NCI-H146 (cell line): ENCODE measurements around the gene HEXIM1.

ENCODE experiments used
- DNase-seq: peaks from one replicate; lab custom pipeline; 2025; lab: John Stamatoyannopoulos, UW

HEXIM1 gene

DNA sequence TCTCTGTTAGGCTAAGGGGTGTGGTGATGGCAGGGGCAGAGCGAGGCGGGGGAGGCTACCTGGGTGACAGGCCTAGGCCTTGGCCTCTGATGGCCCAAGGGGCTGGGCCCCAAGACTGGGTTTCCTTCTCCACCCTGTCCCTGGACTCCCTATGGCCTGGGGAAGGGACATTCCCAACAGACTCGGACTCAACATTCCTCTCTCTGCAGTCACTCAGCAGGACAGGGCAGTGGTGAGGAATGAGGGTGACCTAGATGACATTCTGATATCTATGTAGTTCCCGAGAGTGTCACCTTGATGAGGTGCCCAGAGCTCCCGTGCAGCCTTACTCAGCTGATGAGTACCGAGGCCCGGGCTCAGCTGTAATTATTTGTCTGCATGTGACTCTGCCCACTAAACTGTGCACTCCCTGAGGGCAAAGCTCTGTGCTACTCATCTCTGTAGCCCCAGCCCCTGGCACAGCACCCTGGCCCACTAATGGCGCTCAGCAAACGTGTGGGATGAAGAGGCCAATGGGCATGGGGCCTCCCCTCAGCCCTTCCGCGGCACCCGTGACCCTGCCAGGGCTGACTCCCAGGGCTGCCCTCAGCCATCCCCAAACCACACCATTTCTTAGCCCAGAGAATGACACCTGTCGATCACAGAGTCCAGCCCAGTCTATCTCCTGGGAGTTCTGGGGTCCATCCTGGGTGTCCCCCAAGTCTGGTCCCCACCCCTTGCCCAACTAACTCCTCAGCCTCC, 18.2 kb upstream of the HEXIM1 start:
- no peak for DNase-seq

DNA sequence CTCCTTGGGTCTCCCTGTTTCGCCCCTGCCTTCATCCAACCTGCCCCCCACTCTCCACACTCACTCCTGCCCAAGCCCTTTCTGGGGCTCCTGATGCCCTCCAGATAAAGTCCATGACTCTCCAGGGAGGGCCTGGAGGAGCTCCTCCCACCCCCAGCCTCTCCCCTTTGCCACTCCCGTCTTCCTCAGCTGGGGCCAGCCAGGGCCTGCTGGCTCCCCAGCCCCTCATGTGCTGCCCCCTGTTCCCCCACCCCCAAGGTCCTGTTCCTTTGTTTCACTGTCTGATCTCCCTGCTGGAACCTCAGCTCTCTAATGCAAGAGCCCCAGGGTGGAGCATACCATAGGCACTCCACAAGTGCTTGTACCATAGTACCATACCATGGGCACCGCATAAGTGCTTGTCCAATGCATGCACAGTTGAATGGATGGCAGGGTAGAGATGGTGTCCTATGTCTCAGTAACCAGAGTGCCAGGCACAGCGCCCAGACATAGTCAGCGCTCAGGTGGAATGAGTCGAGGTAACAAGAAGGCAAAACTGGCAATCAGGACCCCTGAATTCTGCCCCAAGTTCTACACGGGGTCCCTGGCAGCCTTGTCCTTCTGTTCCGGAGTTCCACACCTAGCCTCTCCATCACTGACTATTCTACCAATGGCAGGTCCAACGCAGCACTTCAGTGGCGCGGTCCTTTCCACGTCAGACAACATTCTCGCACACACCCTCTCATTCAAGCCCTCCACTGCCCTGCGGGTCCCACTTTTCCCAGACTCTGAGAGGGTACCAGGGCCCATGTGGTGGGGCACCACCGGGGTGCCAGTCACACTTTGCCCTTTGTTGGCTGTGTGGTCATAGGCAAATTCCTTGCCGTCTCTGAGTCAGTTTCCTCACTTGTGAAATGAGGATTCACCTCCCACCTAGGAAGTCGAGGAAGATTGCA, 17.3 kb upstream of the HEXIM1 start:
- DNase-seq = no peak

DNA sequence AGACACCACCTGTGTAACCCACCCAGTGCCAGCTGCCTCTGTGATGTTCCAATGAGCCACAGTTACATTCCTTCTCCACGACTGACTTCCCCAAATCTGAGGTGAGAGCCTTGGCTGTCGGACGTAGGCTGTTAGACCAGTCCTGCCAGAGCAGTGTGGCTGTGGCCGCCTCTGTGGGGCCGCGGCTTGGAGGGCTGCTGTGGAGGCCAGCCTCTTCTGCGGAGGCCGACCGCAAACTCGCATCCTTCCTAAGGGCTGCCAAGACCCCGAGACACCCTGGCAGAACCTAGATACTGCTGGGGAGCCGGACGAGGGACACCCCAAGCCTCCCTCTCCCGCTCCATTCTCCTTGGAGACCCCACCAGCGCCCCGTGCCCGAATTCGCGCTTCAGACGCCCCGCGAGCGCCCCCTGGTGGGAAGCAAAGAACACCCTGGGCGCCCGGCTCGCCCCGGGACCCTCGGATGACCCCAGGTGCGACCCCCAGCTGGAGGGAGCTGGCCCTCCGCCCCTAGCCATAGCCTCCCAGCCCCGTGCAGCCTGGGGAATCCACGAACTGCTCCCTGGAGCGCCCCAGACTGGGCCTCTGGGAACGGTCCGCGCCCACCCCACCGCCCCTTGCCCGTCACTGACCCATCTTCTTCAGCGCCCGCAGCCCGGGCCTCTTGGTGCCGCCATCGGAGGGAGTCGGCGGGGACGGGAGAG, 16.5 kb upstream of the HEXIM1 start:
- no peak for DNase-seq

DNA sequence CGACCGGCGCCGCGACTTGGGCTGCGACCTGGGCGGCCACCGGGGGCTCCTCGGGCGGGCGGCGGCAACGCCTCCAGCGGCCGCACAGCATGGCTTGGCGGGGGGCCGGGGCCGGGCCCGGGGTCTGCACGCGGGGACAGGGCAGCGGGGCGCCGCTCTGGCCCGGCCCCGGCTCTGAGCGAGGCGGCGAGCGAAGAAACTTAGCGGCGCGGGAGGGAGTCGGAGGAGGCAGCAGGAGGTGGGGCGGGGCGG, 16.0 kb upstream of the HEXIM1 start, which contains the start of gene PLCD3:
PLCD3 (minus strand) TSS at position 196 of the 252 bp plus-strand sequence; CDS start at position 91, 105 bp downstream.
- no peak for DNase-seq

DNA sequence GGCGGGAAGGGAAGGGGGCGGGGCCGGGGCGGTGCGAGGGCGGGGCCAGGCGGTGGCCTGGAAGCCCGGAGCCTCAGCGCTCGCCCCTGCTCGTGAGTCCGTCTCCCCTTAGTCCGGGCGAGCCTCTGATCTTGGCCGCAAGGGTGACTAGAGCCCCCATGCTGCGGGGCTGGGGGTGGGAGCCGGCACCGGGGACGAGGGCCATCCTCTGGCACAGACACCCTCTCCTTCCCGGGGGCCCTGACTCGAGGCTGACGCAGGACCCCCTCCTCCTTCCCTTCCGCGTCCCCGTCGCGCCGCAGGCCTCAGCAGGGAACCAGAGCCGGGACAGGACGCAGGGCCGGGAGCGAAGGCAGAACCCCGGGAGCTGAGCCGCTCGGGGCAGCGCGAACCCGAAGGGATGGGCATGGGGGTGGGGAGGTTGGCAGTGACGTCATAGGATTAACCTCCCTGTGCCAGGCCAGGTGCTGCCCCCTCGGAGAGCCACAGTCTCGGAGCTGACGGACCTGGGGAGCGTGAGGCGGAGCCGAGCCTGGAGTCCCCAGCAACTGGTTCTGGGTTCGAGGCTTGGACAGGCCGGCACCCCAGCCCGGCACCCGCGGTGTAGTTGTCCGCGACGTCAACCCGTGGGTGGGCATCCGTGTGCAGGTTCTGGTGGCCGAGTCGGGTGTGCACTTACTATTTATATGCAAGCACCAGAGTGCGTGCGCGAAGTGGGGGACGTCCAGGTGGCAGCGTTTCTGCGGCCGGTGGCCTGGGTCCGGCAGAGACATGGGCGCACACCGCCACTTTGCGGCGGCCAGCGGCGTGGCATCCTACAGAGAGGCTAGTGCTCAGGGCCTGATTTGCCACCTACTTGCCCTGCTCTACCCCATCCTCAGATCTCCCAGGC, 15.5 kb upstream of the HEXIM1 start:
- DNase-seq = peak; percentile 80

DNA sequence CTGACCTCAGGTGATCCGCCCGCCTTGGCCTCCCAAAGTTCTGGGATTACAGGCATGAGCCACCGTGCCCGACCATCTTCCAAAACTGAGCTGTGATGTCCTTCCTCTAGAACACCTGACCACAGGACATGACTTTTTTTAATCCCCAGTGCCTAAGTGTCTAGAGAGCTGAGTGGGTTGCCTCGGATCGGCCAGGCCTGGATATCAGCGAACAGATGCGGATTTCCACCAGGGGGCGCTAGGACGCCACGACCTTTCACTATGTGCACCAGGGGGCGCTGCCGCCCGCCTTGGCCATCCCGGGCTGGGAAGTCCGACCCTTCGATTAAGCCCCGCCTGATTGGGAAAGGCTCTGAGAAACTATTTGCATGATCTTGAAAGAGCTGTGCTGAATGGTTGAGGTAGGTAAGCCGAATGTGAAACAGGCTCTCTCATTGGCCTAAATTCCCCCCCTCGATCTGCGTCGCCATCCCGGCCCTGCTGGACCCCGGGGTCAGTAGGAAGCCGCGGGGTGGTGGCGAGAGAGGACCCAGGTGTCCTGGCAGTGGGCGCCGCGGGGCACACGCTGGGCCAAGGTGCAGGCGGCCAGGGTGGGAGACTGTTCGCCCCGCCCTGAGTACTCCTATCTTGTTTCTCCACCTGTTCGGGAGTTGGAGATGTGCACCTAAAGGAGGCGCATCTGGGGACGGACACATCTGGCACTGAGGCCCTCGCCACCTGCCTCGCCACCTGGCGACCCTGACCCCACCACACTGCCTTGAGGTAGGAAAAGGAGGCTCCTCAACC, 12.9 kb upstream of the HEXIM1 start, which contains the start of gene ACBD4:
ACBD4 (plus strand) TSS at position 496 of the 786 bp plus-strand sequence. CDS start 458 bp downstream, outside the sequence.
- DNase-seq = peak; percentile 98

DNA sequence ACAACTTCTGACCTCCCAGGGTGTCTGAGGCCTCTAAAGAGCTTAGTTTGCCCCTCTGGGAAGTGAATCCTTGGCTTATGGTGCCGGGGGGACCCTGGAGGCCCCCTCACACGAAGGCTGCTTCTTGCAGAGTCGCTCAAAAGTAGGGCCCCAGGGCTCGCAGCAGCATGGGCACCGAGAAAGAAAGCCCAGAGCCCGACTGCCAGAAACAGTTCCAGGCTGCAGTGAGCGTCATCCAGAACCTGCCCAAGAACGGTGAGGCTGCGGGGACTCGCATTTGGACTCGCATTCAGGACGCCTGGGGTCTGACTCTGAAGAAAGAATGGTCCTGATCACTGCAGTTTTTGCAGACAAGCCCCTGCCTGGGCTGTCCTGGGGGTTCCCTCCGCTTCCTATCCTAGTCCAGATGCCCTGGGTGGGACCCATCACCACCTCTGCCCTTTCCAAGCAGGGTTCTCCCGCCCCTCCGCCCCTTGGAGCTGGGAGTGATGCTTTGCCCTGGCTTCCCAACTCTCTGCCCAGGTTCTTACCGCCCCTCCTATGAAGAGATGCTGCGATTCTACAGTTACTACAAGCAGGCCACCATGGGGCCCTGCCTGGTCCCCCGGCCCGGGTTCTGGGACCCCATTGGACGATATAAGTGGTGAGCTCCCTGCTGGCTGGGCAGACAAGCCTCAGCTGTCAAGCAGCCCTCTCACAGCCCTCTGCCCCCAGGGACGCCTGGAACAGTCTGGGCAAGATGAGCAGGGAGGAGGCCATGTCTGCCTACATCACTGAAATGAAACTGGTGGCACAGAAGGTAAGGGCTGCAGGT, 12.1 kb upstream of the HEXIM1 start:
- DNase-seq = no peak

DNA sequence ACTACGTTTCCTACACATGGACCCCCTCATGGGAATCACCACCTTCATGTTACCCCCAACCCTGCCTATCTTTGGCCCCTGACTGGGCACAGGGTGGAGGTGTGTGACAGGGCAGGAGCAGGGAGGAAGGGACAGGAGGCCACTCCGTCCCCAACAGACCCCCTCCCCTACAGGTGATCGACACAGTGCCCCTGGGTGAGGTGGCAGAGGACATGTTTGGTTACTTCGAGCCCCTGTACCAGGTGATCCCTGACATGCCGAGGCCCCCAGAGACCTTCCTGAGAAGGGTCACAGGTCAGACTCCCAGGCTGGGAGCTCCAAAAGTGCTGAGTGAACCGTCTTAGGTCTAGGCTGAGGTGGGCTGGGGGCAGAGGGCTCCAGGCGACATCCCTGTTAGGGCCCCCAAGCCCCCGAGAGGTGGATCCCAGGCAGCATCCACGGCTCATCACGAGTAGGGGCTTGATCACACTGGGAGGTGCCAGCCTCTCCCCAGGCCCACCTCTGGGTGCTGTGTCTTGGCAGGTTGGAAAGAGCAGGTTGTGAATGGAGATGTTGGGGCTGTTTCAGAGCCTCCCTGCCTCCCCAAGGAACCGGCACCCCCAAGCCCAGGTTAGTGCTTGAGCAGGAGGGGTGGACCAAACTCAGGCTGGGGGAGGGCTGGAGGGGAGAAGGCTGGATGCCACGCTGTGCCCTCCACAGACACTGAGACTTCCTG, 11.3 kb upstream of the HEXIM1 start:
- DNase-seq = no peak

DNA sequence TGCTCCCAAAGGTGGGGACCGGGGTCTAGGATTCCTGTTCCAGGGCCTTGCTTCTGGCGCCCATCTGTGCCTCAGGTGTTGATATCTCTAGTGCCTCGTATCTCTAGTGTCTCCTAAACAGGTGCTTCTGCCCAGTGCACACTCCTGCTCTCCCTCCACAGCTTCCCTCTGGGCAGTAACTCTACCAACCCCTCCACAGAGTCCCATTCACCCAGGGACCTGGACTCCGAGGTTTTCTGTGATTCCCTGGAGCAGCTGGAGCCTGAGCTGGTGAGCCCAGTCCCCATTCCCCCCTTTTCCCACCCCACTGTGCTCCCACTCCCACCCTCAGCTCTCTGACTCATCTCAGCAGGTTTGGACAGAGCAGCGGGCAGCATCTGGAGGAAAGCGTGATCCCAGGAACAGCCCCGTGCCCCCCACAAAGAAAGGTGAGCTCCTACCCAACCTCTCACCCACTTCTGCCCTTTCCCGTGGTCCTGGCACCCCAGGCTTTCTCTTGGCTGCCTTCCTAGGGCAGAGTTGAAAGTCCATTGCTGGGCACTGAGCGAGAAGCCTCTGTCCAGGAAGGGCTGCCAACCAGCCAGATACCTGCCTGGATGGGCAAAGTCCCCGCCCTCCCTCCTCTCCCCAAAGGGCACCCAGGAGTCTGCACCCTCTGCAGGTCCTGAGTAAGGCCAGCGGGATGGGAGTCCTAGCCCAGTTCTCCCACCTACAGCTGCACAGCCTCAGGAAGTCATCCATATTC, 10.5 kb upstream of the HEXIM1 start:
- no peak for DNase-seq

DNA sequence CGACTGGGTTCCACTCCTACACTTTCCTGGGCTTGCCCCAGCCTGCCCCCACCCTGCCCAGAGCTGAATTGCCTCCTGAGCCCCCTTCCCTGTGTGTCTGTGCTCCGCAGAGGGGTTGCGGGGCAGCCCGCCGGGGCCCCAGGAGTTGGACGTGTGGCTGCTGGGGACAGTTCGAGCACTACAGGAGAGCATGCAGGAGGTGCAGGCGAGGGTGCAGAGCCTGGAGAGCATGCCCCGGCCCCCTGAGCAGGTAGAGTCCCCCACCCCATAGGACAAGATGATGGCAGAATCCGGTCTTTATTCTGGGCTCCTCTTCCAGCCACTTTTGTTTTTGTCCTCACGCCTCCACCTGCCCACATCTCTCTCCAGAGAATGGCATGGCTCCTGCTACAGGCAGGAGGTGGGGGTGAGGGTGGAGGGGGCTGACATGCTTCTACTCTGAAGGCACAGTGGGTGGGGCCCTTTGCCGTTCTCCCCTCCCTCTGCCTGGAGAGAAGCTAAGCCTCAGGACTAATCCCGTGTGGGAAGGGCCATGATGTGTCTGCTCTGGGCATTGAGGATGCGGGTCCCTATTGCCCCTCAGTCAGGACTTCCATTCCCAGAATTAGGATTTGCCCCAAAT, 9.3 kb upstream of the HEXIM1 start:
- no peak for DNase-seq

DNA sequence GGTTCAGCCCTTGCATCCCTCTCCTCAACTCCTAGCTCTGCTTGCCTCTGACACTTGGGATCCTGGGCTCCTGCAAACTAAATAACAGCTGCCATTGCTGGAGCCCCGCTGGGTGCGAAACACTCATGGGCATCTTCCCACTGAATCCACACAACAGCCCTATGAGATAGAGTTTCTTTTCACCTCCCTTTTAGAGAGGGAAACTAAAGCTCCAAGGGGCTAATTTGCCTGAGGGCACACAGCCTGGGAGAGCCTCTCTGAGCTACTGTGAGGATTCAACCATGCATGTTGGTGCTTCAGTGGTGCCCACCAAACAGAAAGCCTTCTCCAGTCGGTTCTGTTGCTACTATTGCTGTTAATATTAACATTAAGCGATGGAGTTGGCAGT, 8.7 kb upstream of the HEXIM1 start:
- no peak for DNase-seq

DNA sequence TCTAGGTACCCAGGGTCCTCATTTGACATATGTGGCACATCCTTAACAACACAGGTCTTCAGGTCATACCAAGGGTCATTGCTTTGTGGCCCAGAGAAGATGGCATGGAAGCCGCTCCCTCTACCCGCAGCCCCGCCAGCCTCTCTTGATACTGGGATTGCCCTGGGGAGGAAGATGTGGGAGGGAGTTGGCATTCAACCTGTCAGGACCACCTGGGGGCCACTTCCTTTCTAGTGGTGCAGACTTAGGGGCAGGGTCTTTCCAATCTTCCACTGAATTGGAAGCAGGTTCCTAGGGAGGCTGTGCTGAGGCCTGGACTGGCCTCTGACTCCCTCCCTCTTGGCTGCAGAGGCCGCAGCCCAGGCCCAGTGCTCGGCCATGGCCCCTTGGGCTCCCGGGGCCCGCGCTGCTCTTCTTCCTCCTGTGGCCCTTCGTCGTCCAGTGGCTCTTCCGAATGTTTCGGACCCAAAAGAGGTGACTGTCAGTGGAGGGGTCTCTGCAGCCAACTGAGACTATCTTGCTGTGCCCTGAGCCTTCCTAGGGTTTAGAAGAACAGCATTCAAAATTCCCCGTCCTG, 5.1 kb upstream of the HEXIM1 start:
- DNase-seq = no peak

DNA sequence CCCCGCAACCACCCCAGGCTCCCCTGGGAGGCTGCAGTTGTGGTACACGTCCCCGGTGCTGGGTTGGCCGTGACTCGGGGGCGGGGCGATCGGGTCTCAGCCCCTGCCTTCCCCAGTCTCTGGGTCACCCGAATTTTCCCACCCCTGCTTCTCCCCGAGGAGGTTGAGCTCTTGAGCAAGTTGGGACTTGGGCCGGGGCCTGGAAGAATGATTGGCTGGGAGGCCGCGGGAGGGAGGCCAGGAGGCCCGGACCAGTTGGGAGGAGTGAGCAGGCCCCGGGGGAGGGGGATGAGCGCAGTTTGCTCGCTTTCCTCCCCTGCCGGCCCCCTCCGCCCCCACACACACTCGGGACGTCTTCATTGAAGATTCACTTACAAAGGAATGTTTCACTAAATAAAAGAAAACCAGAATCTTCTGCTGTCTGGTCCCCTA, 4.5 kb upstream of the HEXIM1 start:
- no peak for DNase-seq

DNA sequence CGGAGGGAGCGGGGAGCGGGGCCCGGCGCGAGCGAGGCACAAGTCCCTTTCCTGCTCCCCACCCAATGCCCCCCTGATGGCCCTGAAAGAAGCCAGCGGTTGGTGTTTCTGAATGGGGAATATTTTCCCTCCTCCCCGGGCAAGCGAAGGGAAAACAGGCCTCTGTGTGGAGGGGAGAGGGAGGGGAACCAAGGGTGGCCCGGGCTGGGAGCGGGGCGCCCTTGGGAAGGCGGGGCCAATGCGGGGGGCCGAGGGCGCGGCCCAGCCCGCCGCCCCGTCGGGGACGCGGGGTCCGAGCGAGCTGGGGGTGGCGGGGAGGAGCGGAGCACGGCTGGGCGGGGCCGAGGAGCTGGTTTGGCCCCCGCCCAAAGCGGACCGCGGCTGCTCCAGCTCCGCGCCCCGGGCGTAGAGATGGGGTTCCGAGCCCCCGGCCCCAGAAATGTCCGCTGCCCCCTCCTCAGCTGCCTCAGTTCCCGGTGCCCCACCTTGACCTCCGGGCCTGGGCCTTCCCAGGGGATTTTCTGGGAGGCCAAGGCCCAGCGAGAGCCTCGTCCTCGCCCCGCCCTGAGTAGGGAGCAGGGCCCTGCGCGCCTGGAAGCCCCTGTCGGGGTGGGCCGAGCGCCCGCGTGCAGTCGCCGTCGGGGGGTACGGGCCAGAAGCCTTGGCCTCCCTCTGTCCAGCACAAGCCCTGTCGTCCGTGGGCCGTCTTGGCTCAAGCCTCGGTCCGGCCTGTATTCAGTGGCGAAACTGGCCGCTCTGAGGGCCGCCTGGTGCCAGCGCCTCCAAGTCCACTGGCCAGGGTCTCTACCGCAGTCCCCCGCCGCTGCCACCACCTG, 3.9 kb upstream of the HEXIM1 start:
- DNase-seq = no peak

DNA sequence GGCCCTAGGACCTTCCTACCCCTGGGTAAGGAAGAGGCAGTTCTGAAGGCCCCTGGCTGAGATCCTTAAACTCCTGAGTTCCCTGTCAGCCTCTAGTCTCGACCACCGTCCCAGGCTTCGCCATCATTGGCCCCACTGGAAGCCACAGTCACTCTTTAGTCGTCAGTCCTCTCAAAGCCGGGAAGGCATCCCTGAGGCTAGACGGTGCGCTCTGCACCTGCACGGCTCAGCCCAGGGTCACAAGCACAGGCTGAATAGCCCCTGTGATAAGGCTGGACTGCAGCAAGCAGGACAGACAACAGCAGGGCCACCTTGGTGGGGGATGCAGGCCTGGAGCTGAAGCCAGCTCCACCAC, 3.3 kb upstream of the HEXIM1 start:
- DNase-seq = no peak

DNA sequence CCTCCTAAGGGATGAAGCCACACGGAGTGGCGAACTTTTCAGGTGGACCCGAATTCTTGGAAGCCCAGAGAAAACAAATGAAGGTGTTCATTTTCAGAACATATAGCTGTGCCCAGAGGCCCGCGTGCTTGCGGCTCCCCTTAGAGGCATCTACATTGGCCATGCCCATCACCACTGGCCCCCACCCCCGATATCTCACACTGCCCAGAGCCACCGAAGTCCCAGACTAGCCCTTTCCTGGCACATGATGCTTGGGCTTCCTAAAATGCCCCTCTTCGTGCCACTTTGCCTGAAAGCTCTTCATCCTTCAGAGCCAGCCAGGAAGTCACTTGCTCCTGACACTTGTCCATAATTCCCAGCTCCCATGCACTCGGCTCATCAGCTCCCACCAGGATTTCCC, 2.1 kb upstream of the HEXIM1 start:
- DNase-seq = no peak

DNA sequence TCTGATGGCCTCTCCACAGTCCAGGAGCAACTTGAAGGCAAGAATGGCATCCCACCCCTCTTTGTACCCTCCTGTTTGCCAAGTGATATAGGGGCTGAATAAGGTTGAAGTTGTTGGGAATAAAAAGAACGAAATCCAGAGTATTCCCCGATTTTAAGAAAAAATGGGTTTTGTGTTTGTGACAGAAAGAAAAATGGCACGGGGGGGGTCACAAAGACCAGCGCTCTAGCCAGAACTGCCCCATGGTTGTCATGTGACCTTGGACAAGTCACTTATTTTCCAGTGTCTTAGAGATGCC, 1.7 kb upstream of the HEXIM1 start:
- DNase-seq = no peak
